GM12878 (cell line): ENCODE data around the gene NEU1. TPM values are rescaled to one million over a fixed set of nuclear protein-coding genes. Genes with fewer than 3 reads are reported as not detected.

ENCODE experiments used
- ATAC-seq: fragments of 200-7000 bp; cut with Tn5 transposase; 3 replicates; pipeline ENCODE4 v1.9.1; 2020; ENCODE audit warnings: mild to moderate bottlenecking, moderate library complexity
- BruUV-seq: library from RNA; stranded (reverse); fragments of 400-500 nt; replicated peaks from 2 replicates; lab custom pipeline; 2021; lab: Mats Ljungman, UMichigan
- CTCF ChIA-PET: fragments of 300-600 bp; sonication (Branson Sonifier 250); formaldehyde crosslinking; extraction: SDS; loops from one replicate; lab custom pipeline; 2021; ENCODE audit warnings: inconsistent platforms; lab: Yijun Ruan, JAX
- POLR2A ChIA-PET: fragments of 350-600 bp; formaldehyde crosslinking; extraction: SDS; loops from one replicate; lab custom pipeline; 2021; ENCODE audit warnings: inconsistent platforms; lab: Charles Lee
- RAD21 ChIA-PET: fragments of 300-600 bp; sonication (Branson Sonifier 250); formaldehyde crosslinking; loops from one replicate; lab custom pipeline; 2023; ENCODE audit warnings: antibody characterized with exemption; ENCODE audit not compliant: unreplicated experiment; lab: Charles Lee
- SMC1A ChIA-PET: fragments of 300-600 bp; sonication (Branson Sonifier 250); formaldehyde crosslinking; loops from one replicate; lab custom pipeline; 2023; ENCODE audit not compliant: unreplicated experiment, uncharacterized antibody; lab: Charles Lee
- DNase-seq: peaks from one replicate; pipeline ENCODE4 v3.0.0-alpha.2; 2011; ENCODE audit warnings: low read depth, low spot score
- FAIRE-seq: peaks from 3 replicates; lab custom pipeline; 2011; peaks lifted over from hg19 to GRCh38; lab: Jason Lieb, UNC
- H2AFZ ChIP-seq: 2 replicates; pipeline ENCODE4 v1.6.0; 2011; ENCODE audit warnings: low read depth, low read length, control low read depth; ENCODE audit not compliant: control insufficient read depth
- H3K27ac ChIP-seq: 2 replicates; pipeline ENCODE4 v1.5.1; 2011; ENCODE audit warnings: control low read depth; ENCODE audit not compliant: control insufficient read depth, insufficient read depth
- H3K27me3 ChIP-seq, 2 experiments: replicated peaks in 1 of 2; 2 replicates each; pipeline versions ENCODE4 v1.6.0 to v1.6.1; 2011; ENCODE audit warnings: low read length in 1 of 2; ENCODE audit not compliant: control insufficient read depth in 2 of 2, insufficient read depth in 2 of 2
- H3K36me3 ChIP-seq, 2 experiments: 2 replicates each; pipeline ENCODE4 v1.5.1; 2011; ENCODE audit warnings: low read length in 1 of 2; ENCODE audit not compliant: control insufficient read depth in 2 of 2, insufficient read depth in 2 of 2
- H3K4me1 ChIP-seq: 2 replicates; pipeline ENCODE4 v1.6.1; 2011; ENCODE audit warnings: mild to moderate bottlenecking, low read length, moderate library complexity, mixed read lengths; ENCODE audit not compliant: control insufficient read depth, insufficient read depth
- H3K4me2 ChIP-seq: 2 replicates; pipeline ENCODE4 v1.6.0; 2011; ENCODE audit warnings: control low read depth; ENCODE audit not compliant: control insufficient read depth, insufficient read depth
- H3K4me3 ChIP-seq: fragments of 200-600 bp; sonication (generic); 2 replicates; pipeline ENCODE4 v1.5.1; 2016
- H3K79me2 ChIP-seq: 2 replicates; pipeline ENCODE4 v1.6.0; 2011; ENCODE audit warnings: low read length; ENCODE audit not compliant: control insufficient read depth, insufficient read depth
- H3K9ac ChIP-seq: 2 replicates; pipeline ENCODE4 v1.8.0; 2011; ENCODE audit warnings: low read length, control low read depth, mixed read lengths; ENCODE audit not compliant: control insufficient read depth, insufficient read depth
- H3K9me3 ChIP-seq: replicated peaks from 3 replicates; pipeline ENCODE4 v1.5.1; 2011; ENCODE audit warnings: mild to moderate bottlenecking, low read length; ENCODE audit not compliant: control insufficient read depth, insufficient read depth
- H4K20me1 ChIP-seq: 2 replicates; pipeline ENCODE4 v1.6.0; 2011; ENCODE audit not compliant: control insufficient read depth, insufficient read depth
- BMI1 ChIP-seq: fragments of 450-650 bp; IDR thresholded peaks from 2 replicates; pipeline ENCODE4 v1.6.1; 2016; ENCODE audit warnings: mild to moderate bottlenecking, moderate library complexity, borderline replicate concordance
- CBFB ChIP-seq: IDR thresholded peaks from 2 replicates; pipeline ENCODE4 v1.6.1; 2016; ENCODE audit warnings: antibody characterized with exemption, low read depth
- CREM ChIP-seq: IDR thresholded peaks from 2 replicates; pipeline ENCODE4 v1.6.1; 2014; ENCODE audit warnings: antibody characterized with exemption, low read depth
- EP300 ChIP-seq, 2 experiments: fragments of 150-350 bp in 1 of 2; IDR thresholded peaks; 2 replicates each; pipeline ENCODE4 v1.6.1; 2011 to 2012; ENCODE audit warnings: low read depth in 2 of 2, low read length in 2 of 2, borderline replicate concordance in 1 of 2, improper control_type of control experiment in 1 of 2, inconsistent platforms in 1 of 2; ENCODE audit not compliant: control insufficient read depth in 1 of 2
- HDAC2 ChIP-seq: fragments of 200-600 bp; sonication (generic); IDR thresholded peaks from 2 replicates; pipeline ENCODE4 v1.6.1; 2017
- IKZF2 ChIP-seq, 2 experiments: fragments of 450-650 bp; IDR thresholded peaks; 2 replicates each; pipeline ENCODE4 v1.6.1; 2017; ENCODE audit warnings: mild to moderate bottlenecking in 2 of 2, moderate library complexity in 2 of 2
- KAT2A ChIP-seq: conservative IDR thresholded peaks from 2 replicates; pipeline ENCODE4 v1.6.1; 2011; ENCODE audit warnings: low read depth, low read length; ENCODE audit not compliant: control insufficient read depth
- MEF2A ChIP-seq: IDR thresholded peaks from 2 replicates; pipeline ENCODE4 v1.6.1; 2011; ENCODE audit warnings: low read depth, mild to moderate bottlenecking, low read length, moderate library complexity; ENCODE audit not compliant: insufficient read depth
- RAD21 ChIP-seq: IDR thresholded peaks from 2 replicates; pipeline ENCODE4 v1.6.1; 2011; ENCODE audit warnings: mild to moderate bottlenecking, low read depth, low read length, moderate library complexity; ENCODE audit not compliant: insufficient read depth
- RCOR1 ChIP-seq: conservative IDR thresholded peaks from 2 replicates; pipeline ENCODE4 v1.6.1; 2012; ENCODE audit warnings: low read depth, low read length, improper control_type of control experiment
- RUNX3 ChIP-seq: IDR thresholded peaks from 2 replicates; pipeline ENCODE4 v1.6.1; 2012; ENCODE audit warnings: low read length, inconsistent platforms
- SIN3A ChIP-seq: IDR thresholded peaks from 2 replicates; pipeline ENCODE4 v1.6.1; 2012; ENCODE audit warnings: low read depth, low read length, improper control_type of control experiment
- SMARCA5 ChIP-seq: fragments of 450-650 bp; IDR thresholded peaks from 2 replicates; pipeline ENCODE4 v1.6.1; 2017; ENCODE audit warnings: mild to moderate bottlenecking
- ZNF217 ChIP-seq: fragments of 450-650 bp; IDR thresholded peaks from 2 replicates; pipeline ENCODE4 v1.6.1; 2017; ENCODE audit warnings: antibody characterized with exemption, mild to moderate bottlenecking
- ZNF24 ChIP-seq: fragments of 450-650 bp; IDR thresholded peaks from 2 replicates; pipeline ENCODE4 v1.6.1; 2017; ENCODE audit warnings: antibody characterized with exemption, mild to moderate bottlenecking
- WGBS: methylation state at CpG from one replicate; pipeline ENCODE4 v1.1.6; 2016; ENCODE audit warnings: low lambda C conversion rate; ENCODE audit not compliant: insufficient replicate concordance, insufficient coverage; ENCODE audit errors: missing lambda C conversion rate; 5-methylcytosine and 5-hydroxymethylcytosine counted together
- in situ Hi-C: fragments of 300-500 bp; cut with MboI; formaldehyde crosslinking; loops from 9 replicates; pipeline ENCODE4 v1.14.3; 2018; ENCODE audit warnings: mixed read lengths
- intact Hi-C: fragments of 100-400 bp; cut with micrococcal nuclease; formaldehyde crosslinking; loops from one replicate; pipeline ENCODE4 v1.14.2; 2022; ENCODE audit not compliant: unreplicated experiment
- polyA plus RNA-seq, 11 experiments: library from polyadenylated mRNA; depleted of rRNA in 4 of 11; unstranded in 6 of 11; stranded (reverse) in 5 of 11; fragments of >200 nt; fragmentation: Nextera tagmentation in 4 of 11; fragmentation: Illumina TruSeq in 1 of 11; extraction: Ambion mirVana in 4 of 11; extraction: Trizol in 1 of 11; gene quantifications; 1 replicate in 1 of 11; 2 replicates in 10 of 11; pipeline versions ENCODE4 v1.2.1 to v1.2.3, GENCODE V29; 2011 to 2016; ENCODE audit warnings: inconsistent platforms in 2 of 11, missing spikeins in 2 of 11, low read depth in 1 of 11
- total RNA-seq, 4 experiments: library from RNA; depleted of rRNA in 3 of 4; stranded (reverse); fragments of >200 nt in 3 of 4; fragmentation: Illumina TruSeq in 1 of 4; extraction: Trizol in 1 of 4; gene quantifications; 2 replicates each; pipeline versions ENCODE4 v1.2.1 to v1.2.3, GENCODE V29; 2013 to 2021
- TF ChIP-seq, protein P1 (sequence below): fragments of 450-650 bp; IDR thresholded peaks from 2 replicates; pipeline ENCODE4 v1.6.1; 2017; ENCODE audit warnings: mild to moderate bottlenecking, moderate library complexity
- TF ChIP-seq, protein P2 (sequence below): IDR thresholded peaks from 2 replicates; pipeline ENCODE4 v1.6.1; 2011; ENCODE audit warnings: low read depth, low read length, improper control_type of control experiment, borderline replicate concordance
- TF ChIP-seq, protein P3 (sequence below): fragments of 150-350 bp; IDR thresholded peaks from 2 replicates; pipeline ENCODE4 v1.6.1; 2016; ENCODE audit warnings: low read depth, low read length

Gene NEU1
- total and polyA plus RNA-seq, 10 of the 15 experiments (the other 5 are each of a cell fraction or from before 2014, with no cell fraction given) = 7.2 to 26.9 (median 21.6) TPM

DNA sequence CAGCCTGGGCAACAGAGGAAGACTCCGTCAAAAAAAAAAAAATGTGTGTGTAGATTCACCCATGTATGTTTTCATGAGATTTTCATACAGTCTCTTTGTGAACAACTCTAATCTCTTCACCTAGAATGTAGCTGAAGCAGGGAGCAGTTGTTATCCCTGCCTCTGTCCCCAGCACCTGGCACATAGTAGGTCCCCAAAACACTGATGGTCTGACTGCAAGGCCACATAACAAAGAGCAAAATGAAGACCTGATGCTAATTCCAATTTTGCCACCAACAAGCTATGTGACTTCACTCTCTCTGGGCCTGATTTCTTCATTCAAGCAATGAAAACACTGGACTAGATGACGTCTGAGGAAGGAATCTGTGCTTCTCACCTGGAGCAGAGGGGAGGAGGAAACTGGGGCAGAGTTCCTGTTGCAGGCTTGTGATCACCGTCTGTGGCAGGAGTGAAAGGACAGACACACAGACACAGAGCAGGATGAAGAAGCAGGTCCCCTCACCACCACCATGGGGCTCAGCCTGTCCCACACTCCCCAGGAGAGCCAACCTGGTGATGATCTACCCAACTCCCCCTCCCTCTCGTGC lies 11.6 kb upstream of the NEU1 start:
- Histone ChIP-seq H3K27ac (no peak overlapping the region), H2AFZ (no peak overlapping the region), H3K79me2 (no peaks in the 10 kb centered on the region), H3K4me3 (no peak overlapping the region), H4K20me1 (no peaks in the 10 kb centered on the region), H3K4me2 (no peak overlapping the region), H3K4me1 (no peaks in the 10 kb centered on the region), H3K27me3 (no peaks in the 10 kb centered on the region), H3K9ac (no peak overlapping the region), H3K9me3 (no peaks in the 10 kb centered on the region), H3K36me3 (no peaks in the 10 kb centered on the region)
- no peak; the same call in 2 of the 3 replicates for ATAC-seq
- FAIRE-seq = no peak
- RAD21 ChIA-PET = no interaction called here
- POLR2A ChIA-PET = no interaction called here
- 25% methylated on average over 4 of the region's 4 CpGs for WGBS
- no TSS peak for BruUV-seq
- TF ChIP-seq KAT2A (no peak), SMARCA5 (no peak), ZNF24 (no peak), EP300 (IDR thresholded peaks at IDR 0.05; ENCODE audit: borderline replicate concordance in 1 of 2, control insufficient read depth in 1 of 2, low read depth in 2 of 2, low read length in 2 of 2) (no peak), RAD21 (no peak), RCOR1 (no peak), RUNX3 (no peak), HDAC2 (no peak), SIN3A (no peak), CBFB (no peak), ZNF217 (no peak), CREM (no peak), BMI1 (no peak), IKZF2 (IDR thresholded peaks at IDR 0.05) (no peak), MEF2A (no peak)
- TF ChIP-seq, protein P1, sequence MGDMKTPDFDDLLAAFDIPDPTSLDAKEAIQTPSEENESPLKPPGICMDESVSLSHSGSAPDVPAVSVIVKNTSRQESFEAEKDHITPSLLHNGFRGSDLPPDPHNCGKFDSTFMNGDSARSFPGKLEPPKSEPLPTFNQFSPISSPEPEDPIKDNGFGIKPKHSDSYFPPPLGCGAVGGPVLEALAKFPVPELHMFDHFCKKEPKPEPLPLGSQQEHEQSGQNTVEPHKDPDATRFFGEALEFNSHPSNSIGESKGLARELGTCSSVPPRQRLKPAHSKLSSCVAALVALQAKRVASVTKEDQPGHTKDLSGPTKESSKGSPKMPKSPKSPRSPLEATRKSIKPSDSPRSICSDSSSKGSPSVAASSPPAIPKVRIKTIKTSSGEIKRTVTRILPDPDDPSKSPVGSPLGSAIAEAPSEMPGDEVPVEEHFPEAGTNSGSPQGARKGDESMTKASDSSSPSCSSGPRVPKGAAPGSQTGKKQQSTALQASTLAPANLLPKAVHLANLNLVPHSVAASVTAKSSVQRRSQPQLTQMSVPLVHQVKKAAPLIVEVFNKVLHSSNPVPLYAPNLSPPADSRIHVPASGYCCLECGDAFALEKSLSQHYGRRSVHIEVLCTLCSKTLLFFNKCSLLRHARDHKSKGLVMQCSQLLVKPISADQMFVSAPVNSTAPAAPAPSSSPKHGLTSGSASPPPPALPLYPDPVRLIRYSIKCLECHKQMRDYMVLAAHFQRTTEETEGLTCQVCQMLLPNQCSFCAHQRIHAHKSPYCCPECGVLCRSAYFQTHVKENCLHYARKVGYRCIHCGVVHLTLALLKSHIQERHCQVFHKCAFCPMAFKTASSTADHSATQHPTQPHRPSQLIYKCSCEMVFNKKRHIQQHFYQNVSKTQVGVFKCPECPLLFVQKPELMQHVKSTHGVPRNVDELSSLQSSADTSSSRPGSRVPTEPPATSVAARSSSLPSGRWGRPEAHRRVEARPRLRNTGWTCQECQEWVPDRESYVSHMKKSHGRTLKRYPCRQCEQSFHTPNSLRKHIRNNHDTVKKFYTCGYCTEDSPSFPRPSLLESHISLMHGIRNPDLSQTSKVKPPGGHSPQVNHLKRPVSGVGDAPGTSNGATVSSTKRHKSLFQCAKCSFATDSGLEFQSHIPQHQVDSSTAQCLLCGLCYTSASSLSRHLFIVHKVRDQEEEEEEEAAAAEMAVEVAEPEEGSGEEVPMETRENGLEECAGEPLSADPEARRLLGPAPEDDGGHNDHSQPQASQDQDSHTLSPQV = no peak
- TF ChIP-seq, protein P2, sequence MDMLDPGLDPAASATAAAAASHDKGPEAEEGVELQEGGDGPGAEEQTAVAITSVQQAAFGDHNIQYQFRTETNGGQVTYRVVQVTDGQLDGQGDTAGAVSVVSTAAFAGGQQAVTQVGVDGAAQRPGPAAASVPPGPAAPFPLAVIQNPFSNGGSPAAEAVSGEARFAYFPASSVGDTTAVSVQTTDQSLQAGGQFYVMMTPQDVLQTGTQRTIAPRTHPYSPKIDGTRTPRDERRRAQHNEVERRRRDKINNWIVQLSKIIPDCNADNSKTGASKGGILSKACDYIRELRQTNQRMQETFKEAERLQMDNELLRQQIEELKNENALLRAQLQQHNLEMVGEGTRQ = no peak
- TF ChIP-seq, protein P3, sequence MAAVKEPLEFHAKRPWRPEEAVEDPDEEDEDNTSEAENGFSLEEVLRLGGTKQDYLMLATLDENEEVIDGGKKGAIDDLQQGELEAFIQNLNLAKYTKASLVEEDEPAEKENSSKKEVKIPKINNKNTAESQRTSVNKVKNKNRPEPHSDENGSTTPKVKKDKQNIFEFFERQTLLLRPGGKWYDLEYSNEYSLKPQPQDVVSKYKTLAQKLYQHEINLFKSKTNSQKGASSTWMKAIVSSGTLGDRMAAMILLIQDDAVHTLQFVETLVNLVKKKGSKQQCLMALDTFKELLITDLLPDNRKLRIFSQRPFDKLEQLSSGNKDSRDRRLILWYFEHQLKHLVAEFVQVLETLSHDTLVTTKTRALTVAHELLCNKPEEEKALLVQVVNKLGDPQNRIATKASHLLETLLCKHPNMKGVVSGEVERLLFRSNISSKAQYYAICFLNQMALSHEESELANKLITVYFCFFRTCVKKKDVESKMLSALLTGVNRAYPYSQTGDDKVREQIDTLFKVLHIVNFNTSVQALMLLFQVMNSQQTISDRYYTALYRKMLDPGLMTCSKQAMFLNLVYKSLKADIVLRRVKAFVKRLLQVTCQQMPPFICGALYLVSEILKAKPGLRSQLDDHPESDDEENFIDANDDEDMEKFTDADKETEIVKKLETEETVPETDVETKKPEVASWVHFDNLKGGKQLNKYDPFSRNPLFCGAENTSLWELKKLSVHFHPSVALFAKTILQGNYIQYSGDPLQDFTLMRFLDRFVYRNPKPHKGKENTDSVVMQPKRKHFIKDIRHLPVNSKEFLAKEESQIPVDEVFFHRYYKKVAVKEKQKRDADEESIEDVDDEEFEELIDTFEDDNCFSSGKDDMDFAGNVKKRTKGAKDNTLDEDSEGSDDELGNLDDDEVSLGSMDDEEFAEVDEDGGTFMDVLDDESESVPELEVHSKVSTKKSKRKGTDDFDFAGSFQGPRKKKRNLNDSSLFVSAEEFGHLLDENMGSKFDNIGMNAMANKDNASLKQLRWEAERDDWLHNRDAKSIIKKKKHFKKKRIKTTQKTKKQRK = no peak
- DNase-seq = no peak
- intact Hi-C loops = no loop called here
- in situ Hi-C loops = no loop called here
- CTCF ChIA-PET = interaction anchor here (2.6 to 2.7 kb wide), 2 partner anchors 10 to 14 kb away, joined by 6 to 8 read pairs; no protein-coding TSS in a partner anchor
- SMC1A ChIA-PET = interaction anchor here (0.7 kb wide), 1 partner anchor 34 kb away, joined by 3 read pairs; no protein-coding TSS in a partner anchor
